ENCODE results near the gene TMEM125. TPM values are rescaled to one million over a fixed set of nuclear protein-coding genes. Genes with fewer than 3 reads are reported as not detected.
A peak's percentile ranks its signal among the peaks of the same experiment; 100 is the strongest.

The TMEM125 gene
- total and polyA plus RNA-seq, 11 donors, result 0.11 to 0.68 (median 0.29) TPM; not detected in 5

DNA sequence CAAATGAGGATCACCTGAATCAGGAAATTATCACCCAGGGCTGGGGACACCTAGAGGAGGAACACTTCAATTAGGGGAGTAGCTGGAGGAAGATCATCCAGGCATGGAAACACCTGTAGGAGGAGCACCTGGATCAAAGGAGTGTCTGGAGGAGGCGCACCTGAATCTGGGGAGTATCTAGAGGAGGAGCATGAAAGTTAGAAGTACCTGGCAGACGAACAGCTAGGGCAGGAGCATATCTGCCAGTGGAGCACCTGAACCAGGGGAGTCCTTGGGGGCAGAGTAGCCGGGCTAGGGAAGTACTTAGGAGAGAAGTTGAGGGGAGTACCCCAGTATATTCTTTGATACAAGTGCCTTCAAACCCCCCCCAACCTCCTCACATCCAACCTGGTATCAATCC lies 14.3 kb downstream of the TMEM125 start:
- DNase-seq (no peak), ATAC-seq (no peak)
- Histone ChIP-seq H3K4me3 (no peak overlapping the region), H3K4me1 (peaks cover 0 to under 1% (median 0%) of the 10 kb centered on the region in 12 donors), H3K36me3 (no peaks in the 10 kb centered on the region), H3K27me3 (no peaks in the 10 kb centered on the region), H3K9me3 (no peaks in the 10 kb centered on the region), H3K27ac (no peak overlapping the region)
- intact Hi-C loops (cut with DNase I), result no loop called here
- WGBS, 4 donors, result 92 to 98% (median 97%) methylated on average over 3 of the region's 3 CpGs
- TF ChIP-seq, protein P1, sequence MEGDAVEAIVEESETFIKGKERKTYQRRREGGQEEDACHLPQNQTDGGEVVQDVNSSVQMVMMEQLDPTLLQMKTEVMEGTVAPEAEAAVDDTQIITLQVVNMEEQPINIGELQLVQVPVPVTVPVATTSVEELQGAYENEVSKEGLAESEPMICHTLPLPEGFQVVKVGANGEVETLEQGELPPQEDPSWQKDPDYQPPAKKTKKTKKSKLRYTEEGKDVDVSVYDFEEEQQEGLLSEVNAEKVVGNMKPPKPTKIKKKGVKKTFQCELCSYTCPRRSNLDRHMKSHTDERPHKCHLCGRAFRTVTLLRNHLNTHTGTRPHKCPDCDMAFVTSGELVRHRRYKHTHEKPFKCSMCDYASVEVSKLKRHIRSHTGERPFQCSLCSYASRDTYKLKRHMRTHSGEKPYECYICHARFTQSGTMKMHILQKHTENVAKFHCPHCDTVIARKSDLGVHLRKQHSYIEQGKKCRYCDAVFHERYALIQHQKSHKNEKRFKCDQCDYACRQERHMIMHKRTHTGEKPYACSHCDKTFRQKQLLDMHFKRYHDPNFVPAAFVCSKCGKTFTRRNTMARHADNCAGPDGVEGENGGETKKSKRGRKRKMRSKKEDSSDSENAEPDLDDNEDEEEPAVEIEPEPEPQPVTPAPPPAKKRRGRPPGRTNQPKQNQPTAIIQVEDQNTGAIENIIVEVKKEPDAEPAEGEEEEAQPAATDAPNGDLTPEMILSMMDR (IDR thresholded peaks at IDR 0.05), result no peak
- TF ChIP-seq POLR2A (IDR thresholded peaks at IDR 0.05), result no peak

DNA sequence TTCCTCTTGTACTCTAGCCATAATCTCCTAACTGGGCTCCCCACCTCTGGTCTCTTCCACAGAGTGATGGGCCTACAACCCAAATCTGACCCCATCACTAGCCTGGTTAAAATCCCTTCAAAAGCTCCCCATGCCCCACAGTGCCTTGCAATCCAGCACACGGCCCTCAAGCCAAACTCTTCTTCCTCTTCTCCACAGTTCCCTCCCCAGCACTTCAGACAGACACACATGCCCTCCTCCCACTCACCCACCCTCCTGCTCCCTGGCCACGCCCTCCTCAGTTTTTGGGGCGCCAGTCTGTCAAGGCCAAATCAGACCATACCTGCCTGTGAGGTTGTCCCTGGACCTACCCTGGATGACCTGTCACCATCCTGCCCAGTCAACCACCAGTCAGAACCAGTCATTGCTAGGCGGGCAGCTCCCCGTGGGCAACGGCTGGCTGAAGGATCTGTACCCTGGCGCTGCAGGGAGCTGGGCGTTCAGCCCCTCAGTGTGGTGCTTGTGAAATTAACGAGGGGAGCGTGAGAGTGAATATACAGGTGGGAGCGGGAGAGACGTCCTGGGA lies 14.8 kb downstream of the TMEM125 start:
- H3K36me3 ChIP-seq, result no peaks in the 10 kb centered on the region
- H3K27me3 ChIP-seq, result no peaks in the 10 kb centered on the region
- no peaks in the 10 kb centered on the region for H3K9me3 ChIP-seq
- TF ChIP-seq POLR2A (IDR thresholded peaks at IDR 0.05), result no peak
- TF ChIP-seq, protein P1 (IDR thresholded peaks at IDR 0.05), result no peak
- no peak overlapping the region for H3K27ac ChIP-seq
- intact Hi-C loops (cut with DNase I), result no loop called here
- ATAC-seq (no peak), DNase-seq (no peak)
- H3K4me1 ChIP-seq, result peaks cover 0 to 3% (median 0%) of the 10 kb centered on the region in 12 donors
- 91 to 92% (median 91%) methylated on average over 11 to 12 of the region's 12 CpGs for WGBS, 4 donors
- H3K4me3 ChIP-seq, result no peak overlapping the region

DNA sequence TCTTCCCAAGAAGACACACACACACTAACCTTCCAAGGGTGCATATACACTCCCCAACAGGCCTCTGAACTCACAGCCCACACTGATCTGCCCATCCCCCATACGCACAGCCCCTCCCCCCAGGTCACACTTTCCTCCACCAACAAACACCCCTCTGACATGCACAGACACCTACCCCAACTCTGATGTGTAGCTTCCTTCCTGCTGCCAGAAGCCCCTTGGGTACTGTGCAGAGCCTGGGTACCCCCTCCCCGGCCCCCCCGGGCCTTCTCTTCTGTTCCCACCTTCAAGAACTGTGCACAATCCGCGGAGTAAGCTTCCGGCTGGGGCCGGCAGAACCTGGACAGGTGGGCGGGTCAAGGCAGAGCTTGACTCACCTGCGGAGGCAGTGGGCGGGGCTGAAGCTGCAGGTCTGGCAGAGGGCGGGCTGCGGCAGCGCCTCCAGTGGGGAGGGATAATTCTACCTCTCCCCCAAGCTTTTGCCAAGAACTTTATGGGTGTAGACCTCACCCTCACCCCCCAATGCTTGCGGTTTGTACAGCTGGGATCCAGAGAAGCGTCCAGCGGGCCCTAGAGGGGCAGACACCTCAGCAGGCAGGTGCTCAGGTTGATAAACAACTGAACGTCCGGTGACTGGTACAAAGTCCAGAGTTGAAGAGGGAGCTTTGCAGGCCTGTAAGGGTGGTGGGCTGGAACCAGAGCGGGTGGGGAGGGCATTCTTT lies 15.6 kb downstream of the TMEM125 start, which contains the start of gene C1orf210:
Gene C1orf210 (minus strand): TSS at position 313 of the 722 bp plus-strand sequence. CDS start 2,311 bp downstream, outside the sequence.
- intact Hi-C loops (cut with DNase I), result no loop called here
- Histone ChIP-seq H3K9me3 (no peaks in the 10 kb centered on the region), H3K4me3 (no peak within 1 kb of the TSS), H3K27ac (no peak within 1 kb of the TSS), H3K27me3 (no peaks in the 10 kb centered on the region), H3K4me1 (peaks cover 0 to 3% (median 0%) of the 10 kb centered on the region in 12 donors), H3K36me3 (no peaks in the 10 kb centered on the region)
- 61 to 69% (median 65%) methylated on average over 14 to 19 of the region's 19 CpGs for WGBS, 4 donors
- ATAC-seq, result peak in 1 of 4 donors; percentile 17
- TF ChIP-seq POLR2A (IDR thresholded peaks at IDR 0.05), result no peak
- TF ChIP-seq, protein P1 (IDR thresholded peaks at IDR 0.05), result no peak
- peak in 1 of 5 donors; percentile 5 for DNase-seq

DNA sequence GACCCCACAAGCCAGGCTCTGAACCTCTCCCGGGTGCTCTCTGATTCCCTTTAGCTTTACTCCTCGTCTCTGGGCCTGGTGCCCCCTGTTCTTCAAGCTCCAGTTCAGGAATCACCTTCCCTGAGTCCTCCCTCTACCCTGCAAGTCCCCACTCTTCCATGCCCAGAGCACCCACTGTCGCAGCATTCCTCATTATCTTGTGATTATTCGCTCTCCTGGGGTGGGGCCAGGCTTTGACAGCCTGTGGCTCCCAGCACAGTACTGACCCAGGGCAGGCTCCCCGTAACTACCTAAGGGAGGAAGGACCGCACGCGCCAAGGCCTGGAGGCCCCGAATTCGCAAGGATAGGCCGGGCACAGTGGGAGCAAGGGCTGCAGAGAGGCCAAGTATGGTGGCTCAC lies 16.3 kb downstream of the TMEM125 start:
- ATAC-seq (no peak), DNase-seq (peak in 1 of 5 donors; percentile 7)
- no peaks in the 10 kb centered on the region for H3K27me3 ChIP-seq
- H3K36me3 ChIP-seq, result no peaks in the 10 kb centered on the region
- no peak overlapping the region for H3K27ac ChIP-seq
- H3K9me3 ChIP-seq, result no peaks in the 10 kb centered on the region
- no peak overlapping the region for H3K4me3 ChIP-seq
- no peak for TF ChIP-seq POLR2A (IDR thresholded peaks at IDR 0.05)
- TF ChIP-seq, protein P1 (IDR thresholded peaks at IDR 0.05), result no peak
- H3K4me1 ChIP-seq, result peaks cover 0 to 3% (median 0%) of the 10 kb centered on the region in 12 donors
- intact Hi-C loops (cut with DNase I), result no loop called here
- 92 to 96% (median 95%) methylated on average over 11 of the region's 11 CpGs for WGBS, 4 donors

Data from heart left ventricle (tissue), 16 donors.